ENCODE results near the gene CDH4. TPM values are rescaled to one million over a fixed set of nuclear protein-coding genes. Genes with fewer than 3 reads are reported as not detected.
A peak's percentile ranks its signal among the peaks of the same experiment; 100 is the strongest.

Gene CDH4
- total and polyA plus RNA-seq, 4 donors, result 5.8 to 24.1 (median 17.1) TPM

GRCh38 chr20:61314326-61315010 lies 62.4 kb downstream of the CDH4 start:
- Histone ChIP-seq H3K27me3 (ENCODE audit: control insufficient read depth, insufficient read depth, low read length) (peaks cover 2% of the 10 kb centered on the region), H3K27ac (ENCODE audit: low read depth, low read length) (no peak overlapping the region), H3K4me3 (ENCODE audit: low read depth, low read length) (no peak overlapping the region), H3K4me1 (ENCODE audit: control insufficient read depth, insufficient read depth, low read length) (peaks cover 14% of the 10 kb centered on the region), H3K9me3 (ENCODE audit: control insufficient read depth, insufficient read depth, low read length) (no peaks in the 10 kb centered on the region), H3K36me3 (ENCODE audit: control insufficient read depth, insufficient read depth, low read length) (no peaks in the 10 kb centered on the region)
- 94% methylated on average over 10 of the region's 17 CpGs for WGBS (ENCODE audit: insufficient coverage)
- no peak for DNase-seq (ENCODE audit: low read depth in 4 of 6, low spot score in 6 of 6)

- no peak for DNase-seq (ENCODE audit: low read depth in 4 of 6, low spot score in 6 of 6)
- Histone ChIP-seq H3K4me1 (ENCODE audit: control insufficient read depth, insufficient read depth, low read length) (peaks cover 14% of the 10 kb centered on the region), H3K27ac (ENCODE audit: low read depth, low read length) (no peak overlapping the region), H3K9me3 (ENCODE audit: control insufficient read depth, insufficient read depth, low read length) (no peaks in the 10 kb centered on the region), H3K27me3 (ENCODE audit: control insufficient read depth, insufficient read depth, low read length) (peaks cover 2% of the 10 kb centered on the region), H3K36me3 (ENCODE audit: control insufficient read depth, insufficient read depth, low read length) (no peaks in the 10 kb centered on the region), H3K4me3 (ENCODE audit: low read depth, low read length) (no peak overlapping the region)
- WGBS (ENCODE audit: insufficient coverage), result 78% methylated on average over 5 of the region's 9 CpGs
Measured at GRCh38 chr20:61315319-61315718, 63.3 kb downstream of the CDH4 start.

GRCh38 chr20:61316346-61316745 lies 64.3 kb downstream of the CDH4 start:
- peaks cover 20% of the 10 kb centered on the region for H3K4me1 ChIP-seq (ENCODE audit: control insufficient read depth, insufficient read depth, low read length)
- DNase-seq (ENCODE audit: low read depth in 4 of 6, low spot score in 6 of 6), result peak in 2 of 6 donors; percentile 63 to 70
- H3K27me3 ChIP-seq (ENCODE audit: control insufficient read depth, insufficient read depth, low read length), result peaks cover 2% of the 10 kb centered on the region
- no peaks in the 10 kb centered on the region for H3K36me3 ChIP-seq (ENCODE audit: control insufficient read depth, insufficient read depth, low read length)
- no peak overlapping the region for H3K27ac ChIP-seq (ENCODE audit: low read depth, low read length)
- no peak overlapping the region for H3K4me3 ChIP-seq (ENCODE audit: low read depth, low read length)
- H3K9me3 ChIP-seq (ENCODE audit: control insufficient read depth, insufficient read depth, low read length), result no peaks in the 10 kb centered on the region
- WGBS (ENCODE audit: insufficient coverage), result 69% methylated on average over 8 of the region's 10 CpGs

GRCh38 chr20:61317966-61318530 lies 66.0 kb downstream of the CDH4 start:
- H3K4me1 ChIP-seq (ENCODE audit: control insufficient read depth, insufficient read depth, low read length), result peaks cover 27% of the 10 kb centered on the region
- peak in 2 of 6 donors; percentile 64 to 93 for DNase-seq (ENCODE audit: low read depth in 4 of 6, low spot score in 6 of 6)
- no peaks in the 10 kb centered on the region for H3K36me3 ChIP-seq (ENCODE audit: control insufficient read depth, insufficient read depth, low read length)
- H3K27me3 ChIP-seq (ENCODE audit: control insufficient read depth, insufficient read depth, low read length), result peaks cover 2% of the 10 kb centered on the region
- H3K4me3 ChIP-seq (ENCODE audit: low read depth, low read length), result no peak overlapping the region
- no peaks in the 10 kb centered on the region for H3K9me3 ChIP-seq (ENCODE audit: control insufficient read depth, insufficient read depth, low read length)
- 62% methylated on average over 9 of the region's 12 CpGs for WGBS (ENCODE audit: insufficient coverage)
- no peak overlapping the region for H3K27ac ChIP-seq (ENCODE audit: low read depth, low read length)

- Histone ChIP-seq H3K27ac (ENCODE audit: low read depth, low read length) (no peak overlapping the region), H3K36me3 (ENCODE audit: control insufficient read depth, insufficient read depth, low read length) (no peaks in the 10 kb centered on the region), H3K9me3 (ENCODE audit: control insufficient read depth, insufficient read depth, low read length) (no peaks in the 10 kb centered on the region), H3K4me1 (ENCODE audit: control insufficient read depth, insufficient read depth, low read length) (peaks cover 28% of the 10 kb centered on the region), H3K4me3 (ENCODE audit: low read depth, low read length) (no peak overlapping the region), H3K27me3 (ENCODE audit: control insufficient read depth, insufficient read depth, low read length) (peaks cover 2% of the 10 kb centered on the region)
- peak in 1 of 6 donors; percentile 69 for DNase-seq (ENCODE audit: low read depth in 4 of 6, low spot score in 6 of 6)
- WGBS (ENCODE audit: insufficient coverage), result 83% methylated on average over 17 of the region's 21 CpGs
Measured at GRCh38 chr20:61320691-61321425, 68.8 kb downstream of the CDH4 start.

GRCh38 chr20:61321481-61321880 lies 69.4 kb downstream of the CDH4 start:
- Histone ChIP-seq H3K27ac (ENCODE audit: low read depth, low read length) (no peak overlapping the region), H3K27me3 (ENCODE audit: control insufficient read depth, insufficient read depth, low read length) (no peaks in the 10 kb centered on the region), H3K9me3 (ENCODE audit: control insufficient read depth, insufficient read depth, low read length) (no peaks in the 10 kb centered on the region), H3K36me3 (ENCODE audit: control insufficient read depth, insufficient read depth, low read length) (no peaks in the 10 kb centered on the region), H3K4me1 (ENCODE audit: control insufficient read depth, insufficient read depth, low read length) (peaks cover 28% of the 10 kb centered on the region), H3K4me3 (ENCODE audit: low read depth, low read length) (no peak overlapping the region)
- WGBS (ENCODE audit: insufficient coverage), result 91% methylated on average over 11 of the region's 13 CpGs
- no peak for DNase-seq (ENCODE audit: low read depth in 4 of 6, low spot score in 6 of 6)

- Histone ChIP-seq H3K36me3 (ENCODE audit: control insufficient read depth, insufficient read depth, low read length) (no peaks in the 10 kb centered on the region), H3K27ac (ENCODE audit: low read depth, low read length) (no peak overlapping the region), H3K9me3 (ENCODE audit: control insufficient read depth, insufficient read depth, low read length) (no peaks in the 10 kb centered on the region), H3K4me1 (ENCODE audit: control insufficient read depth, insufficient read depth, low read length) (peaks cover 25% of the 10 kb centered on the region), H3K27me3 (ENCODE audit: control insufficient read depth, insufficient read depth, low read length) (no peaks in the 10 kb centered on the region), H3K4me3 (ENCODE audit: low read depth, low read length) (no peak overlapping the region)
- DNase-seq (ENCODE audit: low read depth in 4 of 6, low spot score in 6 of 6), result peak in 3 of 6 donors; percentile 31 to 90 (median 76)
- 56% methylated on average over 12 of the region's 14 CpGs for WGBS (ENCODE audit: insufficient coverage)
Measured at GRCh38 chr20:61322151-61322865, 70.2 kb downstream of the CDH4 start.

- WGBS (ENCODE audit: insufficient coverage), result 86% methylated on average over 8 of the region's 8 CpGs
- H3K9me3 ChIP-seq (ENCODE audit: control insufficient read depth, insufficient read depth, low read length), result no peaks in the 10 kb centered on the region
Measured at GRCh38 chr20:61324906-61325305, 72.8 kb downstream of the CDH4 start.

GRCh38 chr20:61325718-61326117 lies 73.7 kb downstream of the CDH4 start:
- 85% methylated on average over 6 of the region's 10 CpGs for WGBS (ENCODE audit: insufficient coverage)
- no peak for DNase-seq (ENCODE audit: low read depth in 4 of 6, low spot score in 6 of 6)
- no peak overlapping the region for H3K27ac ChIP-seq (ENCODE audit: low read depth, low read length)
- peaks cover 18% of the 10 kb centered on the region for H3K4me1 ChIP-seq (ENCODE audit: control insufficient read depth, insufficient read depth, low read length)
- H3K36me3 ChIP-seq (ENCODE audit: control insufficient read depth, insufficient read depth, low read length), result no peaks in the 10 kb centered on the region
- H3K27me3 ChIP-seq (ENCODE audit: control insufficient read depth, insufficient read depth, low read length), result no peaks in the 10 kb centered on the region
- H3K9me3 ChIP-seq (ENCODE audit: control insufficient read depth, insufficient read depth, low read length), result no peaks in the 10 kb centered on the region
- H3K4me3 ChIP-seq (ENCODE audit: low read depth, low read length), result no peak overlapping the region

More at GRCh38 chr20:61324906-61325305, 72.8 kb downstream of the CDH4 start:
- no peaks in the 10 kb centered on the region for H3K36me3 ChIP-seq (ENCODE audit: control insufficient read depth, insufficient read depth, low read length)
- H3K4me1 ChIP-seq (ENCODE audit: control insufficient read depth, insufficient read depth, low read length), result peaks cover 21% of the 10 kb centered on the region
- no peak overlapping the region for H3K4me3 ChIP-seq (ENCODE audit: low read depth, low read length)
- H3K27ac ChIP-seq (ENCODE audit: low read depth, low read length), result no peak overlapping the region
- no peaks in the 10 kb centered on the region for H3K27me3 ChIP-seq (ENCODE audit: control insufficient read depth, insufficient read depth, low read length)
- DNase-seq (ENCODE audit: low read depth in 4 of 6, low spot score in 6 of 6), result no peak
